ENCODE results near the gene SLFN12. TPM values are rescaled to one million over a fixed set of nuclear protein-coding genes. Genes with fewer than 3 reads are reported as not detected.
A peak's percentile ranks its signal among the peaks of the same experiment; 100 is the strongest.

The SLFN12 gene
- total RNA-seq, 4 donors from 2014 or later = 3.6 to 10.2 (median 6.9) TPM

DNA sequence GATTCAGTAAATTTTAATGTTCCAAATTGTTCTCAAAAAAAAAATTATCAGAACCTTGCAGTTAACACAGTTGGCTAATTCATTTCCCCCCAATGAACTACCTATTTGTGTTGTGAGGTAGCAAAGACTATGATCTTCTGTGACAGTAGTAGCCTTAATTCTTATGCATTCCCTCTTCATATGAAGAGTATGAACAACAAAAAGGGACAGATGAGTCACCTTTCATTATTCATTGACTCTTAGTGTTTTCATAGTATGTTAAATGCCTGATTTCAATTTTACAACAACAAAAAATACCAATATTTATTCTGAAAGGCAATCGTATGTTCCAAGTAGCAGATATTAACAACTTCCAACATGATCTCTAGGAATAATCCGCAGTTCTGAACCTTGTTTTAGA lies 55.2 kb downstream of the SLFN12 start:
- ATAC-seq = no peak
- Histone ChIP-seq H3K27ac (peak overlapping the region in 1 of 4 donors; percentile 21), H3K27me3 (peaks cover 15% of the 10 kb centered on the region), H3K4me3 (no peak overlapping the region), H3K9me3 (no peaks in the 10 kb centered on the region), H3K4me1 (peaks cover 0 to 28% (median 5%) of the 10 kb centered on the region in 3 donors), H3K36me3 (no peaks in the 10 kb centered on the region)
- TF ChIP-seq POLR2AphosphoS5 (IDR thresholded peaks at IDR 0.05) = no peak
- TF ChIP-seq EP300 (IDR thresholded peaks at IDR 0.05) = no peak
- TF ChIP-seq, protein P1, sequence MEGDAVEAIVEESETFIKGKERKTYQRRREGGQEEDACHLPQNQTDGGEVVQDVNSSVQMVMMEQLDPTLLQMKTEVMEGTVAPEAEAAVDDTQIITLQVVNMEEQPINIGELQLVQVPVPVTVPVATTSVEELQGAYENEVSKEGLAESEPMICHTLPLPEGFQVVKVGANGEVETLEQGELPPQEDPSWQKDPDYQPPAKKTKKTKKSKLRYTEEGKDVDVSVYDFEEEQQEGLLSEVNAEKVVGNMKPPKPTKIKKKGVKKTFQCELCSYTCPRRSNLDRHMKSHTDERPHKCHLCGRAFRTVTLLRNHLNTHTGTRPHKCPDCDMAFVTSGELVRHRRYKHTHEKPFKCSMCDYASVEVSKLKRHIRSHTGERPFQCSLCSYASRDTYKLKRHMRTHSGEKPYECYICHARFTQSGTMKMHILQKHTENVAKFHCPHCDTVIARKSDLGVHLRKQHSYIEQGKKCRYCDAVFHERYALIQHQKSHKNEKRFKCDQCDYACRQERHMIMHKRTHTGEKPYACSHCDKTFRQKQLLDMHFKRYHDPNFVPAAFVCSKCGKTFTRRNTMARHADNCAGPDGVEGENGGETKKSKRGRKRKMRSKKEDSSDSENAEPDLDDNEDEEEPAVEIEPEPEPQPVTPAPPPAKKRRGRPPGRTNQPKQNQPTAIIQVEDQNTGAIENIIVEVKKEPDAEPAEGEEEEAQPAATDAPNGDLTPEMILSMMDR (IDR thresholded peaks at IDR 0.05) = no peak
- no peak for TF ChIP-seq POLR2A (IDR thresholded peaks at IDR 0.05)
- 63 to 79% methylated on average over 2 of the region's 2 CpGs for WGBS, 2 donors (ENCODE audit: low coverage in 1 of 2)

DNA sequence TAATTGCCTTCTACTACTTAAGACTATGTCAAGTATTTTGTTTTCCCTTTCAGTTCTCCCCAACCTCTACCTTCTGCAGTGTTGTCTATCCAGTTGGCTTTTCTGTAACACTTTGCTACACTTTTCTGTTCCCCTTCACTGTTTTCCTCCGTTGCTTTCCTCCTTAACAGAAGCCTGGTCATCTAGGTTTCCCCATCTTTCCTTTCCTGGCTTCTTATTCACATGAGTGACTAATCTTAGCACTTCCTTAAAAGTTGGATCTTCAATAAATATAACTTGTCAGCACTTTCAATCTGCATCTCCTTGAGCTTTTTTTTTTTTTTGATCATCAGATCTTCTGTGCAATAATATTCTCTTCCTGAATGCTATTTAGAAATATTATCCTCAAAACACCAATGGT lies 56.1 kb downstream of the SLFN12 start:
- H3K27ac ChIP-seq = peak overlapping the region in 3 of 4 donors; percentile 19 to 41 (median 24)
- ATAC-seq = no peak
- H3K4me1 ChIP-seq = peaks cover 0 to 32% (median 5%) of the 10 kb centered on the region in 3 donors
- peaks cover 23% of the 10 kb centered on the region for H3K27me3 ChIP-seq
- no peaks in the 10 kb centered on the region for H3K36me3 ChIP-seq
- H3K9me3 ChIP-seq = no peaks in the 10 kb centered on the region
- no peak overlapping the region for H3K4me3 ChIP-seq
- WGBS, 2 donors (ENCODE audit: low coverage in 1 of 2) = 20 to 33% methylated on average over 1 of the region's 1 CpG
- TF ChIP-seq POLR2A (IDR thresholded peaks at IDR 0.05) = no peak
- no peak for TF ChIP-seq POLR2AphosphoS5 (IDR thresholded peaks at IDR 0.05)
- TF ChIP-seq, protein P1 (IDR thresholded peaks at IDR 0.05) = no peak
- TF ChIP-seq EP300 (IDR thresholded peaks at IDR 0.05) = no peak

DNA sequence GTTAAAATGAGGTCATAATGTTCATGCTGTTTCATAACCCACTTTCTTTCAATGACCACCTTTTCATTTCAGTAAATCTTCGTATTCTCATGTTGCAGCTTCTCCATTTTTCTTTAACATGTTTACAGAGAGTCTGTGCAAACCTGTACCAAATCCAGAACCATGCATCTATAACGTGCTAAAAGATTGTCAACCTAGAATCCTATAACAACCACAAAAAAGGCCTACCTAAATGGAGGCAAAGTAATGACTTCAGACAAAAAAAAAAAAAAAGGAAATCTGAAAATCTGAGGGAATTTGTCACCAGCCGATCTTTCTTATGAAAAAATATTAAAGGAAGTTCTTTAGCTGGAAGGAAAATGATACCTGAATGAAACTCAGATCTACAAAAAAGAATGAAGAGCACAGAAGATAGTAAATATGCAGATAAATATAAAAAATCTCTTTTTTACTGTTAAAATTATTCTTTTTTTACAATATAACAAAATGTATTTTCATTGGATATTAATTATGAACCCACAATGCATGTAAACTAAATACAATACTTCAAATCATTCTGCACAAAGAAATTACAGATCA lies 57.4 kb downstream of the SLFN12 start:
- peaks cover 0 to 32% (median 5%) of the 10 kb centered on the region in 3 donors for H3K4me1 ChIP-seq
- ATAC-seq = no peak
- WGBS, 2 donors (ENCODE audit: low coverage in 1 of 2) = 11 to 39% methylated on average over 3 of the region's 3 CpGs

DNA sequence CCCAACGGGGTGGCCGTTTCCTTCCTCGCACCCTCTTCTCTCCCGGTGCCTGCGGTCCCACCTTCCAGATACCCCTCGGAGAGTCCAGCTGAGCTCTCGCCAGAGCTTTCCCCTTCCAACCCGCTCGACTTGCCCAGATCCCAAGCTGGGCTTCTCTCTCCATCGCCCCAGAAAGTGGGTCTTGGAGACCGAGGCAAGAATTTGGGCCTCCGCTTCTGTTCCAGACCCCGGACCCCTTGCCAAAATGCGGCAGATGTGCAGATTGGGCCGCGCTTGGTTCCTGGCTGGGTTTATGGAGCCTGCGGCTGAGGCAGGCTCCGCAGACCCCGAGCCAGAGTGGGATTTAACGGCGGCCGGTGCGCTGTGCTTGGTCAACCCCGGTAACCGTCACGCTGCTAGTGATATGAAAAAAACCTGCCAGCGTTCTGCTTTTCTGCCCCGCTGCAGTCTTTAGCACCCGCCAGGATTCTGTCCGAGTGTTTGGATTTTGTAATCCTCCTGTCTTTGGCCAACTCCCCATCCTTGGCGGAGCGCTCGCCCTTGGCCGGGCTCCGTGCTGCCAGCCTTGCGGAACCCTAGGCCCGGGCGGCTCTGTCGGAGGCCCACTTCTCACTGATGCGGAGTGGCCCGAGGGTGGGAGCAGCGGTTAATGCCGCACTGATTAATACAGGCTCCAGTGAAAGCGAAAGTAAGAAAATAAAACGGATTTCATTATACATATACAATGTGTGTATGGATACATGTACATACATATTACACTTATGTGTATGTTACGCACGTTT lies 58.1 kb downstream of the SLFN12 start:
- Histone ChIP-seq H3K27ac (peak overlapping the region; percentile 56 to 93 (median 87)), H3K4me1 (peaks cover 0 to 32% (median 5%) of the 10 kb centered on the region in 3 donors), H3K9me3 (peaks cover 0 to 9% (median 0%) of the 10 kb centered on the region in 3 donors), H3K4me3 (peak overlapping the region; percentile 36 to 62), H3K27me3 (peaks cover 30% of the 10 kb centered on the region), H3K36me3 (peaks cover 0 to under 1% of the 10 kb centered on the region in 2 donors)
- 1 to 2% methylated on average over 13 to 29 of the region's 47 CpGs for WGBS, 2 donors (ENCODE audit: low coverage in 1 of 2)
- peak; percentile 77 for ATAC-seq
- TF ChIP-seq, protein P1 (IDR thresholded peaks at IDR 0.05) = no peak
- peak; percentile 25 to 38 for TF ChIP-seq POLR2A (IDR thresholded peaks at IDR 0.05)
- TF ChIP-seq POLR2AphosphoS5 (IDR thresholded peaks at IDR 0.05) = peak; percentile 66

More for the DNA sequence above, 57.4 kb downstream of the SLFN12 start:
- Histone ChIP-seq H3K27me3 (peaks cover 27% of the 10 kb centered on the region), H3K36me3 (no peaks in the 10 kb centered on the region), H3K4me3 (peak overlapping the region; percentile 36 to 62), H3K27ac (peak overlapping the region; percentile 56 to 93 (median 87)), H3K9me3 (peaks cover 0 to 9% (median 0%) of the 10 kb centered on the region in 3 donors)
- TF ChIP-seq POLR2A (IDR thresholded peaks at IDR 0.05) = no peak
- TF ChIP-seq EP300 (IDR thresholded peaks at IDR 0.05) = no peak
- TF ChIP-seq POLR2AphosphoS5 (IDR thresholded peaks at IDR 0.05) = no peak
- TF ChIP-seq, protein P1 (IDR thresholded peaks at IDR 0.05) = no peak

All from gastroesophageal sphincter (tissue), 4 donors.